H9 (cell line): ENCODE results near the gene TMEM116. TPM values are rescaled to one million over a fixed set of nuclear protein-coding genes. Genes with fewer than 3 reads are reported as not detected.

Experiments used
- DNase-seq: peaks from one replicate; pipeline ENCODE4 v3.0.0-alpha.2; 2017
- H2AFZ ChIP-seq: one replicate; pipeline ENCODE4 v1.6.1; 2013; ENCODE audit warnings: mild to moderate bottlenecking, low read length, control low read depth, moderate library complexity
- H2AK5ac ChIP-seq: 2 replicates; pipeline ENCODE4 v1.6.1; 2013; ENCODE audit warnings: low read length, control low read depth, mixed read lengths; ENCODE audit not compliant: insufficient read length
- H2BK120ac ChIP-seq: one replicate; pipeline ENCODE4 v1.6.1; 2013; ENCODE audit warnings: low read depth, mild to moderate bottlenecking, low read length, control low read depth, inconsistent platforms; ENCODE audit not compliant: poor library complexity, severe bottlenecking
- H2BK12ac ChIP-seq: 2 replicates; pipeline ENCODE4 v1.6.1; 2013; ENCODE audit warnings: low read length, control low read depth, mixed read lengths, low read depth; ENCODE audit not compliant: insufficient read length
- H2BK15ac ChIP-seq: 2 replicates; pipeline ENCODE4 v1.6.1; 2013; ENCODE audit warnings: low read depth, low read length, control low read depth
- H2BK20ac ChIP-seq: one replicate; pipeline ENCODE4 v1.6.1; 2013; ENCODE audit warnings: low read depth, mild to moderate bottlenecking, low read length, control low read depth, inconsistent platforms; ENCODE audit not compliant: poor library complexity, severe bottlenecking
- H2BK5ac ChIP-seq: 2 replicates; pipeline ENCODE4 v1.6.1; 2013; ENCODE audit warnings: low read length, control low read depth, mixed read lengths; ENCODE audit not compliant: insufficient read length
- H3K14ac ChIP-seq: 2 replicates; pipeline ENCODE4 v1.6.1; 2013; ENCODE audit warnings: low read length, control low read depth; ENCODE audit not compliant: insufficient read depth
- H3K18ac ChIP-seq: 2 replicates; pipeline ENCODE4 v1.6.1; 2013; ENCODE audit warnings: low read depth, mild to moderate bottlenecking, mixed read lengths, low read length, control low read depth; ENCODE audit not compliant: insufficient read length
- H3K23ac ChIP-seq: 2 replicates; pipeline ENCODE4 v1.6.1; 2013; ENCODE audit warnings: low read length, control low read depth, mixed read lengths, low read depth; ENCODE audit not compliant: insufficient read length
- H3K23me2 ChIP-seq: 2 replicates; pipeline ENCODE4 v1.6.1; 2013; ENCODE audit warnings: low read depth, mild to moderate bottlenecking, mixed read lengths, low read length, control low read depth; ENCODE audit not compliant: insufficient read length, poor library complexity, severe bottlenecking
- H3K27ac ChIP-seq: 2 replicates; pipeline ENCODE4 v1.5.1; 2013; ENCODE audit warnings: low read length, control low read depth, mixed read lengths, low read depth; ENCODE audit not compliant: insufficient read length
- H3K27me3 ChIP-seq: 2 replicates; pipeline ENCODE4 v1.6.1; 2013; ENCODE audit warnings: low read length, control low read depth, inconsistent platforms; ENCODE audit not compliant: insufficient read depth
- H3K4ac ChIP-seq: 2 replicates; pipeline ENCODE4 v1.6.1; 2013; ENCODE audit warnings: low read depth, mild to moderate bottlenecking, control low read depth, inconsistent platforms, low read length, moderate library complexity
- H3K4me1 ChIP-seq: 2 replicates; pipeline ENCODE4 v1.6.1; 2013; ENCODE audit warnings: low read length, control low read depth, inconsistent platforms; ENCODE audit not compliant: insufficient read depth
- H3K4me2 ChIP-seq: 2 replicates; pipeline ENCODE4 v1.6.1; 2013; ENCODE audit warnings: low read length, control low read depth, mixed read lengths; ENCODE audit not compliant: insufficient read length, insufficient read depth
- H3K56ac ChIP-seq: 2 replicates; pipeline ENCODE4 v1.6.1; 2013; ENCODE audit warnings: low read depth, mild to moderate bottlenecking, mixed read lengths, low read length, control low read depth; ENCODE audit not compliant: insufficient read length
- H3K79me1 ChIP-seq: 2 replicates; pipeline ENCODE4 v1.6.1; 2013; ENCODE audit warnings: low read depth, mild to moderate bottlenecking, moderate library complexity, low read length, control low read depth, inconsistent platforms; ENCODE audit not compliant: insufficient read depth, poor library complexity, severe bottlenecking
- H3K79me2 ChIP-seq: 2 replicates; pipeline ENCODE4 v1.6.1; 2013; ENCODE audit warnings: low read length, control low read depth, inconsistent platforms; ENCODE audit not compliant: insufficient read depth
- H3K9ac ChIP-seq: 2 replicates; pipeline ENCODE4 v1.6.1; 2013; ENCODE audit warnings: low read length, control low read depth, mixed read lengths; ENCODE audit not compliant: insufficient read length; ENCODE audit errors: extremely low read depth
- H3K9me3 ChIP-seq: one replicate; pipeline ENCODE4 v1.6.1; 2013; ENCODE audit warnings: low read depth, low read length, inconsistent platforms; ENCODE audit not compliant: control insufficient read depth
- H3T11ph ChIP-seq: one replicate; pipeline ENCODE4 v1.6.1; 2013; ENCODE audit warnings: mild to moderate bottlenecking, low read length, control low read depth, inconsistent platforms
- H4K20me1 ChIP-seq: one replicate; pipeline ENCODE4 v1.6.1; 2013; ENCODE audit not compliant: control insufficient read depth, insufficient read length, insufficient read depth
- H4K5ac ChIP-seq: 2 replicates; pipeline ENCODE4 v1.6.1; 2013; ENCODE audit warnings: low read depth, mild to moderate bottlenecking, mixed read lengths, low read length, control low read depth; ENCODE audit not compliant: insufficient read length
- H4K8ac ChIP-seq: replicated peaks from 2 replicates; pipeline ENCODE4 v1.6.1; 2013; ENCODE audit warnings: low read length, control low read depth, mixed read lengths, low read depth; ENCODE audit not compliant: insufficient read length
- H4K91ac ChIP-seq: 2 replicates; pipeline ENCODE4 v1.6.1; 2013; ENCODE audit warnings: low read depth, mild to moderate bottlenecking, moderate library complexity, mixed read lengths, low read length, control low read depth; ENCODE audit not compliant: insufficient read length
- H3K27ac Mint-ChIP-seq, 3 experiments: 2 replicates in 2 of 3; 3 replicates in 1 of 3; pipeline ENCODE4 v1.8.0; 2020 to 2021; ENCODE audit warnings: mixed read lengths in 3 of 3, mild to moderate bottlenecking in 1 of 3, moderate library complexity in 1 of 3
- H3K27me3 Mint-ChIP-seq: 2 replicates; pipeline ENCODE4 v1.8.0; 2021; ENCODE audit warnings: low read depth, mild to moderate bottlenecking, moderate library complexity, mixed read lengths
- H3K36me3 Mint-ChIP-seq, 3 experiments: 2 replicates in 2 of 3; 3 replicates in 1 of 3; pipeline ENCODE4 v1.8.0; 2020 to 2021; ENCODE audit warnings: low read depth in 3 of 3, mixed read lengths in 3 of 3; ENCODE audit not compliant: insufficient read depth in 1 of 3
- H3K4me1 Mint-ChIP-seq, 2 experiments: 2 replicates each; pipeline ENCODE4 v1.8.0; 2020; ENCODE audit warnings: mixed read lengths in 2 of 2
- H3K4me3 Mint-ChIP-seq, 2 experiments: 2 replicates in 1 of 2; 3 replicates in 1 of 2; pipeline ENCODE4 v1.8.0; 2020 to 2021; ENCODE audit warnings: mild to moderate bottlenecking in 2 of 2, mixed read lengths in 2 of 2, moderate library complexity in 1 of 2
- H3K9me3 Mint-ChIP-seq, 2 experiments: 2 replicates in 1 of 2; 3 replicates in 1 of 2; pipeline ENCODE4 v1.8.0; 2020; ENCODE audit warnings: mild to moderate bottlenecking in 2 of 2, mixed read lengths in 2 of 2, moderate library complexity in 1 of 2
- CTCF ChIP-seq: fragments of 200-600 bp; sonication (generic); conservative IDR thresholded peaks from 3 replicates; pipeline ENCODE4 v1.8.0; 2021; ENCODE audit warnings: antibody characterized with exemption, mild to moderate bottlenecking
- WGBS: extraction: QIAGEN DNeasy Blood & Tissue Kit; methylation state at CpG from one replicate; pipeline ENCODE4 v1.1.7; 2013; ENCODE audit warnings: missing lambda C conversion rate, low lambda C conversion rate, mixed read lengths; ENCODE audit not compliant: insufficient read length; ENCODE audit errors: extremely low coverage; 5-methylcytosine and 5-hydroxymethylcytosine counted together
- total RNA-seq: library from RNA; stranded (reverse); gene quantifications from 2 replicates; pipeline ENCODE4 v1.2.1, GENCODE V29; 2021

The TMEM116 gene
- total RNA-seq, 1 experiment from 2014 or later: 10.8 TPM

DNA sequence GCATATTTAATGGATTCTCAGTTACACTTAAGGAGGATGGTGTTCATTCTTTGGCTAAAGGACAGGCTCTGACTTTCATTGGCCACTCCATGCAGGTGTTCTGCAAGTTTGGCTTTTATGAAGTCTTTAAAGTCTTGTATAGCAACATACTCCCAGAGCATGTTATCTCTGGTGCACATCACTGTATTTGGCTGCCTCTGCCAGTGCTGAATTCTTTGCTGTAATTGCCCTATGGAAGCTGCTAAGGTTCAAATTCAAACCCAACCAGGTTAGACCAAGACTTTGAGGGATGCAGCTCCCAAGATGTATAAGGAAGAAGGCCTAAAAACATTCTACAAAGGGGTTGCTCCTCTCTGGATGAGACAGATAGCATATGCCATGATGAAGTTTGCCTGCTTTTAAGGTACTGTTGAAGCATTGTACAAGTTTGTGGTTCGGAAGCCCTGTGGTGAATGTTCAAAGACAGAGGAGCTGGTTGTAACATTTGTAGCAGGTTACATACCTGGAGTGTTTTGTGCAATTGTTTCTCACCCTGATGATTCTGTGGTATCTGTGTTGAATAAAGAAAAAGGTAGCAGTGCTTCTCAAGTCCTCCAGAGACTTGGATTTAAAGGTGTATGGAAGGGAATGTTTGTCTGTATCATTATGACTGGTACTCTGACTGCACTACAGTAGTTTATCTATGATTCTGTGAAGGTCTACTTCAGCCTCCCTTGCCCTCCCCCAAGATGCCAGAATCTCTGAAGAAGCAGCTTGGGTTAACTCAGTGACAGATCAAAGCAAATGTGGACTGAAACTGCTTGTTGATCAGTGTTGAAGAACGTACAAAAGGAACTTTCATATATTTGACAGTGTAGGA lies 19.4 kb downstream of the TMEM116 start:
- Histone ChIP-seq H2AK5ac (no peak overlapping the region), H4K8ac (no peak overlapping the region), H2BK12ac (no peak overlapping the region), H4K5ac (no peak overlapping the region), H3K27ac (no peak overlapping the region), H3K4ac (no peak overlapping the region), H3K23me2 (no peaks in the 10 kb centered on the region), H3K14ac (no peak overlapping the region), H3K4me1 (no peaks in the 10 kb centered on the region), H3K27me3 (no peaks in the 10 kb centered on the region), H2BK20ac (no peak overlapping the region), H4K91ac (no peak overlapping the region), H3K79me2 (no peaks in the 10 kb centered on the region), H2BK15ac (no peak overlapping the region), H3T11ph (no peak overlapping the region), H4K20me1 (no peaks in the 10 kb centered on the region), H3K23ac (no peak overlapping the region), H3K4me2 (no peak overlapping the region), H2BK120ac (no peak overlapping the region), H2AFZ (no peak overlapping the region), H3K79me1 (no peaks in the 10 kb centered on the region), H2BK5ac (no peak overlapping the region), H3K18ac (no peak overlapping the region), H3K9ac (no peak overlapping the region), H3K9me3 (no peaks in the 10 kb centered on the region), H3K56ac (no peak overlapping the region)
- no CpG with 5 or more reads among the region's 2 CpGs for WGBS
- Mint-ChIP-seq H3K4me1 (peaks cover 5 to 7% of the 10 kb centered on the region in 2 experiments; a peak in 2 of 4 replicates), H3K36me3 (peaks cover 3 to 5% (median 4%) of the 10 kb centered on the region in 3 experiments; a peak in 4 of 7 replicates), H3K4me3 (no peak overlapping the region), H3K27ac (no peak overlapping the region), H3K27me3 (no peaks in the 10 kb centered on the region), H3K9me3 (no peaks in the 10 kb centered on the region)
- DNase-seq: no peak
- no peak for TF ChIP-seq CTCF
